HG02852 (cell line): Measurements from ENCODE around the gene JAZF1.

Experiments used
- ATAC-seq: cut with Tn5 transposase; IDR thresholded peaks from one replicate; pipeline ENCODE4 v1.9.1; 2021; ENCODE audit warnings: mild to moderate bottlenecking, moderate library complexity; ENCODE audit not compliant: unreplicated experiment

Gene JAZF1

DNA sequence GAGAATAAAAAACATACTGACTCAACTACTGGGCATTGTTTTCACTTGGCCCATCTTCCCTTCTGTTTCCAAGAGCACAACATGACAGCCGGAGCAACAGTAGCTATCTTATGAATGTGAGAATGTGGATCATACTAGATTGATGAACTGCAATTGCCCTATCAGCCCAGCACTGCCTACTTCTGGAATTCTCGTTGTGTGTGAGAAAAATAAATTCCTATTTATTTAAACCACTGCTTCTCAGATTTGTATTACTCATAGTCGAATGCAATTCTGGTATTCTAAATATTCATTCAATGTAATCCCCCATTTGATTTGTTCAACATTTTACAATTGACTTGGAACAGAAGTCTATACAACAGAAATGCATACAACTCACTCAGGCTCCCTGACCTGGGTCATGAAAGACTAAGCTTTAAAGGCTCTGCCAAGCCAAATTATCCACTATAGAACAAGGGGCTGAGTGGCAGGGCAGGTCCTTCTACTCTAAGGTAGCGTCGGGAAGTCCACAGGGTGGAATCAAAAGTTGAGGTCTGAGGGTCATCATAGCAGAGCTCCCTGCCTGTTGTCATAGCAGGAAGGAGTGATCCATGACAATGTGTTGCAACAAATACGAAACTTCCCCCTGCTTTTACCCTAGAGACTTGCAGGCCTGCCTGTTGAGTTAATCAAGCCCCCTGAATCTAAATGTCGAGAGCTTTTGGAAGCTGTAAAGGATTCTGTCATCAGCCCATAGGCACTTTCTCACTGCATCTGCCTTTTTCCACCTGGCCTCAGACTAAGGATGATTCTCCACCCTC lies 12.4 kb upstream of the JAZF1 start:
- no peak for ATAC-seq

DNA sequence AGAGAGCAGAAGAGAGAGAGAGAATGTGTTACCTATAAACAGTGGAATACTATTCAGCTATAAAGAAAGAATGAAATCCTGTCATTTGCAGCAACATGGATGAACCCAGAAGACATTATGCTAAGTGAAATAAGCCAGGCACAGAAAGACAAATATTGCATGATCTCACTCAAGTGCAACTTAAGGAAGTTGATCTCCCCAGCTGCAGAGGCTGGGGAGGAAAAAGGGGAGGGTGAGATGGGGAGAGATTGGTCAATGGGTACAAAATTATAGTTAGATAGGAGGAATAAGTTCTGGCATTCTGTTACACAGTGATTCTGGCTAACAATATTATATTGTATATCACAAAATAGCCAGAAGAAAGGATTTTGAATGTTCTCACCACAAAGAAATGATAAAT lies 11.2 kb upstream of the JAZF1 start:
- no peak for ATAC-seq

DNA sequence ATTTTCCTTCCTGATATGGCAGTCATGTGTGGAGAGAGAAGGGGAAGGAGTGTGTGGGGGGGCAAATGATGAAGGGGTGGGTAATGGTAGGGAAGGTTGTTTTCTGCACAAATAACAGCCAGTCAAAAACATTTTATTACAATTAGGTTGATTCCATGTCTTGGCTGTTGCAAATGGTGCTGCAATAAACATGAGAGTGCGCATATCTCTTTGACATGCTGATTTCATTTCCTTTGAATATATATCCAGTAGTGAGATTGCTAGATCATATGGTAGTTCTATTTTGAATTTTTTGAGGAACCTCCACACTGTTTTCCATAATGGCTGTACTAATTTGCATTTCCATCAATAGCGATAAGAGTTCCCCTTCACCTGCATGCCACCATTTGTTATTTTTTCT lies 10.6 kb upstream of the JAZF1 start:
- ATAC-seq: no peak

DNA sequence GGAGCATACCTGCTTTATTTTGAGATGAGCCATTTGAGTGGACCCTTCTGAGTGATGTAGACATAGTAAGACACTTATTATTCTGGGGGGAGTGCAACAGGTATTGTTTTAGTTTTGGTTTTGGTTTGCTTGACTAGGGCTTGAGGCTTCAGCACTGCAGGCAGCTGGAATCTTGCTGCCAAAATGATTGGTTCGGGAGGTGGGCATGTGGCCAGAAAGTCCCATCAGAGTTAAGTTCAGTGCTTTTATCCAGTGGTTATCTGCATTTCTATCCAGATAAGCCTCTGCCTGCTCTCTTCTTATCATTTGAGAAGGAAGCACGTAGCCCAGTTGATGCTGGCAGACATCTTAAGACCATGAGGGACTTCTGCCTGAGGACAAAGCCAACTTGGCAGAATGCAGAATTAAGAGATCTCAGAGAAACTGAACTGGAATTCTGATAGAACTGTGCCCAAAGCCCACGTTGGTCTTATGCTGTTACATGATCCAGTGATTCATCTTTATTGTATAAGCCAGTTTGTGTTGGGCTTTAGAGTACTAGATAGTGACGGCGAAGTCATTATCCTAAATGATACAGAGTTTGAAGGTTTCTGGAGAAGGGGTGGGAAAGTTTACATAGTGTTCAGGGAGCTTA lies 9.6 kb upstream of the JAZF1 start:
- ATAC-seq: no peak

DNA sequence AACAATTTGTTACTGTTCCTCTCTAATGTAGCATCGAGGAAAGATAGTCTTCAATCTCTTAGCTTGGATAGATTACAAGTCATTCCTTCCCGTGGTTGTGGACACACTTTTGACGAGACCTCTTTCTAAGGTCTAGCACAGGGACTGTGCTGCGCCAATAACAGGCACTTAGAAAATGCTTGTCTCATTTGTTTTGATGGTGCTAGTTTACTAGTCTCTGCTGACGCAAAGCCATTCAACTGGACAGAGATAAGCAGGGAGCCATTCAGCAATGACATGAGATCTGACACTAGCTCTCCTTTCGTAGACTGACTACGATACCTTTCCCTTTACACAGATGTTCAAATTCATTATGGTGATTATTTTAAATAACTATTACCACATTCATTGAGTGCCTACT lies 6.4 kb upstream of the JAZF1 start:
- no peak for ATAC-seq

DNA sequence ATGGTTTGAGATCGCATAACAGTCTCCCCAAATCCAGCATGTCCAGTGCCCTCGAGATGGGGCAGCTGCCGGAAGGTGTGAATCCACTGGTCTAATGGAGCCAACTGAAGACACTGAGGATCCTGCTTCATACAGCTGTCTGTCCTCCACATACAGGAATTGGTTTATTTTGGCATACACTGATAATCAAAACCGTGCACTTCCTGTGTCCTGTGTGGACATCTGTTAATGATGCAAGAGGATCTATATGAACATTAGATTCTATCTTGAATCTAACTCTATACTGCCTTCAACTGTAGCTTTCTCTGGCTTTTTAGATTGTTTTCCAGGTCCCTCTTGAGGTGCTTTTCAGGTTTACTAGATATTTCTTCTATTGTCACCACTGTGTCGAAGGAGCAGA lies 3.0 kb upstream of the JAZF1 start:
- no peak for ATAC-seq

DNA sequence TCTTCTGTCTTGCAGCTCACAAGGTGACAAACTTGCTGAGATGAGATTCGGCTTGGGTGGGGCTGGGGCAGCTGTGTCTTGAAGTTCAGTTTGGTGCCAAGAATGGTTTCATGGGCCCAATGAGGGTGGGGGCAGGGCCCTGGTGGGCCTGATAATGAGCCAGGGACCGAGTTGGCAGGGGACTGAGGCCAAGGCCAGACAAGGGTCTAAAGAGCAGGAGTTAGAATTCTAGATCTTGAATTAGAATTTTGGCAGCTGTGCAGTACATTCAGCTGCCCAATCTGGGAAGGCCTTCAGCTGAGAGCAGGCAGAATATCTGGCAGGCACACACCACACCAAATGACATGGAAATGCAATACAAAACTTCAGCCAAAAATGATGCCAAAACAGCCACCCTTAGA lies 1.5 kb upstream of the JAZF1 start:
- no peak for ATAC-seq

DNA sequence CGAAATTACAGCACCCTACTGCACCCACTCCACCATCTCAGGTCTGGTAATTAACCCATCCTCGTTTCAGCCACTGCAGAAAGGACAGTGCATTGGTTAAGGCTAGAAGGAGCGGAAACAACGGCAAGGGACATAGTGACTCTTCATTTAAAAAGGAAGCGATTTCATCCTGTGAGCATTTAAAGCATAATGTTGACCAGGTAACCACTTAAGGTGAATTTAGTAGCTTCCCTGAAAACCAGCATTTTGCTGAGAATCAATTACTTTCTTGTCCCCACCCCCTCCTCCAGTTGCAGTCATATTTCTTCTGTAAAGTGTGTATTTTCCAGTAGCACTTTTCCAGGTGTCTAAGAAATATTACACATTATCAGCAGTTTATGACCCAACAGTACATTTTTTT lies 821 bp upstream of the JAZF1 start:
- no peak for ATAC-seq

DNA sequence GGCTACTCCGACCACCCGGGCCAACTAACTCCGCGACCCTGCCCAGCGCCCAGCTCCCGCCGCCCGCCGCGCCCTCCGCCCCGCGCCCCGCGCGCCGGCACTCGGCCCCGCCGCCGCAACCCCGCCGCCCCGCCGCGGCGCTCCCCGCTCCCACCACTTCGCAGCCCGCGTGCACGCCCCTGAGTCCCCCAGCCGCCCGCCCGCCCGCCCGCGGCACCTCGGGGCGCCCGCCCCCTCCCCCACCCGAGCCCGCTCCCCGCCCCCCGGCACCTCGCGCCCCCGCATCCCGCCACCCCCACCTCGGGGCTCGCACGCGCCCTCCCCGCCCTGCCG lies 598 bp downstream of the JAZF1 start:
- ATAC-seq: no peak

DNA sequence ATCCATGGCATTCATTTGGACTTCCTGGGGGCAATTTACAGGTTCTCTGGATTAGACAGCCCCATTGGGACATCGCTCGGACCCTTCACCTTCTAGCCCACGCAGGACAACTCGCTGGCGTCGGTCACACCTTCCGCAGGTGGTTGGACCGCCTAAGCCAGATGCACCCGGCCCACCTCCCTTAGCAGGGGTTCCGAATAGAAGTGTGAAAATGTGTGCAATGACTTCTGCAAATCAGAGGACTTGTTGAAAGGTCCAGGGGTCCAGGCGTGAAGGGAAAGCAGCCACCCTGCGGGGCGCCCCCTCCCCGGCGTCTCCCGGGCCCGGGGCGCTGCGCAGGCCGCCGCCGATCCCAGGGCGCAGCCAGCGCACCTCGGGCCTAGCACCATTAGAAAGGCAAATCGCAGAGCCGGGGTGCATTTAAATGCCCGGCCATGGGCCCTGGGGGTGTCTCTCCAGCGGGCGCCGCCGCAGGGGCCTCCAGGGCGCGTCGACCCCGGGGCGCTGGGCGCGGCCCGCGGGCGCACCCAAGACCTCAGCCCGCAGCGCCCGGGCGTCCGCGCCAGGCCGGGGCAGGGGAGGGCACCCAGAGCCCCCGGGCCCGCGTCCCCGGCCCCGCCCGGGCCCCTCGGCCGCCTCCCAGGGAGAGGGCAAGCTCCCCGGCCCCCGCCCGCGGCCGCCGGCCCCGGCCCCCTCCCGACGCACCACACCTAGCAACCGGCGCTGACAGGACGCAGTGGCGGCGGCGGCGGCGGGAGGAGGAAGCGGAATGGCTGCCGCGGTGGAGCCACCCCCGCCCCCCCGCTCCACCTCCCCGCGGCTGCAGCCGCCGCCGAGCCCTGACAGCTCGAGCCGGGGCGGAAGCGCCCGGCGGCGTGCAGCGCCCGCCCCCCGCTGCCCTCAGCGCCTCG lies 1.2 kb downstream of the JAZF1 start:
- peak; percentile 73 for ATAC-seq

DNA sequence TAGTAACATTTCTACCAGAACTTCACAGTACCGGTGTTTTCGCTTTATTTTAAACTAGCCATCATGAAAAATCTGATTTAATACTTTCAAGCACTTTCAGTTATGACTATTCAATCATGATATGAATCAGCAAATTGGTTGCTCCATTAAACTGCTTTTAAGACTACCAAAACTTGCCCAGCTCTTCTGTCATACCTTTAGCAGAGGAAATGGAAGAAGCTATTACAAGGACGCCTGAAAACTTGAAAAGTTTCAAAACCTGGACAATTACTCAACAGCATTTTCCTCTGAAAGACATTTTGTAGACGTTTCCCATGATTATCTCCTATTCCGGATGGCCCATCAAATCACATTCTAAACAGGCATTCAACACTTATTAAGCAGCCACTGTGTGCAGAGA lies 2.0 kb downstream of the JAZF1 start:
- ATAC-seq: no peak

DNA sequence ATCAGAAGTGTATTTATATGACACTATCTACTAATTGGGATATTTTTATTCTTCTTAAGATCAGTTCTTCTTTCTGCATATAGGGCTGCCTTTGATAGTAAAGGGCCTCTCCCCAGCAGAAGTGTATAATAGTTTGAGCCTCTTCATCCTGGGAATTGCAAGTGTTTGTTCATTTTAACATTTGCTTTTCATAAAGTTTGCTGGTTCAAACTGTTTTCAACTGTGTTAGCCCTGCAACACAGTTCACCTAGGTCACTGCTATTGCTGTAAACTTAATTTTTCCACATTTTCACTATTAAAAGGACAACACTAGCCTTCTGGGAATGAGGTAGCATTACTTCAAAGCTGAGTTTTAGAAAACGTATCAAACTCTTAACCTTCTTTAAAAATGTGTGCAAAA lies 2.8 kb downstream of the JAZF1 start:
- ATAC-seq: no peak

DNA sequence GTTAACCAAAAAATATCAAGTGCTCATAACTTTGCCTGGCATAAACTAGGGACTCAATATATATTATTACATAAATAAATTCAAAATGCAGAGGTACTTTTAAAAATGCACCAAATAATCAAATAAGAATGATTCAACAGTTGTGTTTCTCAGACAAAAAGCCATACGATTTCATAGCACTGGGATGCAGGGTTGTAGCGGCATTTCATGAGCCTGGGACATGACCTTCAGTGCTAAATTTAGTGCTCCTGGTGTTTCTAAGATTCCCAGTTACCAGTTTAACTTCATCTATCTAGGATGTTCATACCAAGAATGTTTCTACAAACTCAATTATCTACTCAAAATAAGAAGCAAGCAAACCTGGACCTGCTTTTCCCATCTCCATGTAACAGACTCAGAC lies 4.0 kb downstream of the JAZF1 start:
- no peak for ATAC-seq

DNA sequence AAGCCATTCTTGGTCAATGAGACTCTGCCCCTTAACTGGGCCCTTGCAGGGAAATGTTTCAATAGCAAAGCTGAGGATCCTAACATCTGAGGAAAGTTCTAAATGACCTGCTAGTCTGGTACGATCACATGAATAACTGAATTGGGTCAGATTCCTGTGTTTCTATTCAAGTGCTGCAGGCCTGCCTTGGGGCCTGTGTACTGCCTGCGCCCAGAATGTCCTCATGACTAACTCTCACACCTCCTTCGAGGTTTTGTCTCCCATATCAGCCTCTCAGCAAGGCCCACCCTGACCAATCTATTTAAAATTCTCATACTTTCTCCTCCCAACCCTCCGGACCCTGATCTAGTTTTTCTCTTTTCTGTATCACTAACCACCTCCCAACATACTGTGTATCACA lies 4.4 kb downstream of the JAZF1 start:
- no peak for ATAC-seq

DNA sequence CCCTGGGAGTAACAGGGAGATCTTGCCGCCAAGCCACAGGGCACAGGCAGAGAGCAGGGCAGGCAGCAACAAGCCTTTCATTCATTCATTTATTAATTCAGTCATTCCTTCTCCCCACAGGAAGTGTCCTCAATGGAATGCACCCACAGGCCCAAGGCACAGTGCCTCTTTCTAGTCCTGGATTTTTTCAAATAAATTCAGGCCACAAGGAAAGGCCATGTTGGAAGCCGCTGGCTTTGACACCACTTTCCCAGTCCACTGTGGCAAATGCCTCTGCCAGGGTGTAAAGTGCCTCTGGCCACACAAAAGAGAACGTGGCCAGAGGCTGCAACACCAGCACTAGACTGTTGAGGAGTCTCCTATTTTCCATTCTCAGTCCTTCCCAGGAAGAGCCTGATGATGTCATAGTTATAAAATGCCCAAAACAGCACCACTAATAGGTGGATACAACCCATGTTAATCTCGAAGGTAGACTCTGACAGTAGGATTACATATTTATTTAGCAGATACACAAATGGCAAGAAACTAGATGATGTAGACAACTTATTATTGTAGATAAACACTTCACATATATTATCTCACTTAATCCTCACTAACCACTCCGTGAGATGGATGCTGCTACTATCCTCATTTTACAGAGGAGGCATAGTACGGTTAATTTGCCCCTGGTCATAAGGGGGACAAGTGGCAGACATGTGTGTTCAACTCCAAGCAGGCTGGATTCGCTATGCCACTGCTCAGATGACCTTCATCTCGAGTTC lies 5.5 kb downstream of the JAZF1 start:
- no peak for ATAC-seq

DNA sequence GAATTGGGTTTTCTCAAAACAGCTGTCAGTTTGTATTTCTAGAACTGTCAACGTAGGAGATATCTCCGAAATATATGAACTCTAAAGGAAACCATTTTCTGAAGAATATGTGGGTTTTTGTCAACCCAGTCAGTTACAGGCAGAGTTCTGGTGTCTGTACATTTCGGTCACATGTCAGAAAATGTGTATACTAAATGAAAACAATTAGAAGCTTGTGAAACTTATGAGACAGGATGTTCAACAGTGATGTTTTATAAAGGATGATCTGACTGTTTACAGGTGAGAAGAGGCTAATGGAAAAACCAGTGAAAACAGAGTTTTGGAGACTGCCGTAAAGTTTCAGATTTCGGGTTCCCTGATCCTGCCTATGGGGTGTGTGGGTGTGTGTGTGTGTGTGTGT lies 6.2 kb downstream of the JAZF1 start:
- no peak for ATAC-seq

DNA sequence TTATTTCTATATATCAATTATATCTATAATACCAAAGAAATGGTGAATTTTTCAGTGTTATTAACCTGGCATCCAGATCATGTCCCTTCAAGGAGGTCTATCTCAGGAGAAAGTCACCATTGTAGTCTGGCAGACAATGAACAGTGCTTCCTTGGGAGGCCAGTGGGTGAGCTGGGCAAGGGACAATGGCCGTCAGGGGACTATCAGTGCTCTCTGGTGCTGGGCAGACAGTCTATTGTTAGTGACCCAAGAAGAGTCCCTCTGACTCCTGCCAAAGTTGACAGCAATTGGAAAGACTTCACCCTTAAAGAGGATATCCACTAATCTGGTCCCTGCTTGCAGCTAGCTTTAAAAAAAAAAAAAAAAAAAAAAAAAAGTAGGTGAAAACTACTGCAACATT lies 7.1 kb downstream of the JAZF1 start:
- no peak for ATAC-seq

DNA sequence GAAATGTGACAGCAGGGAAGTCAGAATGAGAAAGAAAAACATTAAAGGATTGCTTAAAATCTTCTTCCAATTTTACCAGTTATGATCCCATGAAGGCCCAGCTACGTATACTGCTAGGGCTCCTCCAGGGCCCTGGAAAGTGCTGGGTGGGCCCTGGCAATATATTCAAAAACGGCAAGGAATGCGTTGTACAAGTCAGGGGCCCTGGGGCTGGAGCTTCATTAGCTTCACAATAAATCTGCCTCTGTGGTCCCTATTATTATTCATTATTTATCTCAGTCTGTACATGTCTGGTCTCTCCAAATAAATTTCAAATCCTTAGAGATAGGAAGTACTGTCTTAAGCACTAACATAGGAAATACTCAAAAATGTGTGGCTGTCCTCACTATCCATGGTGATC lies 7.6 kb downstream of the JAZF1 start:
- no peak for ATAC-seq

DNA sequence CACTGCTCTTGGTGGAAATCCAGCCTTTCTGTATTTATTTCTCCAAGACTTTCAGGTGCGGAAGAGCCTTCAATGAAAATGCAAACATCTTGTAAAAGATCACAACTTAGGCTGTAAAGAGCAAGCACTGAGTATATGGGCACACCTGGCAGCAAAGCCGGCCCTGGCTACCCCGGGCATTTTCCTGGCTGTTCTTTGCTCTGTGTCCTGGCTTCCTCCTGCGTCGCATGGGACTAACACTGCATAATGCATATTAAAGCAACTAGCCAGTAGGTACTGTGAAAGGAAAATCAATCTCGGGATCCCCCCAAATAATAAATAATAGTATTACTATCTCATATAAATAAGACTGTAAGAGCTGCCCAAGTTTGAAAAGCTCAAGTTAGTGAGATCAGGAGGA lies 9.9 kb downstream of the JAZF1 start:
- ATAC-seq: no peak

DNA sequence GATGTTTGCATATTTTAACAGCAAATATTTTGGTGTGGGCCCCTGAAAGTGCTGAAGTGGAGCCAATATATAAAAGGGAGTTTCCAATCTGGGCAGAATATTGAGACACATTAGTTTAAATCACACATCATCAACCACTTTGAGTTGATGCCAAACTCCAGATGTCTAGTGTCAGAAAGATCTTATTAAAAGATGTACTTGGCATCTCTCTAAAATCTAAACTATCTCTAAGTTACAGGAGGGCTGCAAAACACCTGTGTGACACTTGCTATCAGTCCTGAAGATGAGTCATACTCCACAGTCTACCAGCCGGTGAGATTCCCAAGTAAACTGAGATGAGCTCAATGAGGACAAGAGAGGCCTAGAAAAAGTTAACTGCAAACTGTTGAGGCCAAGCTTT lies 11.4 kb downstream of the JAZF1 start:
- ATAC-seq: no peak
